Psoas muscle (tissue), 8 donors: ENCODE results near the gene SLC16A6. TPM values are rescaled to one million over a fixed set of nuclear protein-coding genes. Genes with fewer than 3 reads are reported as not detected.

Source experiments
- ATAC-seq, 4 donors: fragments of 200-7000 bp; cut with Tn5 transposase; one replicate each; pipeline ENCODE4 v1.9.1; 2020; ENCODE audit warnings: moderate library complexity in 3 of 4, mild to moderate bottlenecking in 2 of 4
- DNase-seq, 2 donors: peaks; one replicate each; pipeline ENCODE4 v3.0.0-alpha.2; 2020
- H3K27ac ChIP-seq: fragments of 200-600 bp; one replicate; pipeline ENCODE4 v1.8.0; 2022
- H3K27me3 ChIP-seq, 3 donors: fragments of 200-600 bp in 1 of 3; one replicate each; pipeline versions ENCODE4 v1.6.1 to v1.8.0; 2013 to 2022; ENCODE audit warnings: low read length in 2 of 3, mild to moderate bottlenecking in 2 of 3, moderate library complexity in 1 of 3; ENCODE audit not compliant: insufficient read depth in 3 of 3
- H3K36me3 ChIP-seq, 2 donors: fragments of 200-600 bp in 1 of 2; one replicate each; pipeline versions ENCODE4 v1.6.1 to v1.8.0; 2013 to 2022; ENCODE audit warnings: low read depth in 1 of 2, mild to moderate bottlenecking in 1 of 2, moderate library complexity in 1 of 2; ENCODE audit not compliant: insufficient read depth in 1 of 2
- H3K4me1 ChIP-seq: fragments of 200-600 bp; one replicate; pipeline ENCODE4 v1.8.0; 2022
- H3K4me3 ChIP-seq: fragments of 200-600 bp; one replicate; pipeline ENCODE4 v1.8.0; 2022; ENCODE audit warnings: mild to moderate bottlenecking
- H3K9me3 ChIP-seq: fragments of 200-600 bp; one replicate; pipeline ENCODE4 v1.8.0; 2022
- WGBS, 3 donors: extraction: QIAGEN DNeasy Blood & Tissue Kit; methylation state at CpG; one replicate each; pipeline versions ENCODE4 v1.1.6 to v1.1.7; 2013; 5-methylcytosine and 5-hydroxymethylcytosine counted together
- intact Hi-C, 2 donors: fragments of 100-400 bp; cut with DNase I; formaldehyde crosslinking; loops; one replicate each; pipeline versions ENCODE4 v1.11.0 to v1.14.2; 2022
- polyA plus RNA-seq, 3 donors: library from polyadenylated mRNA; stranded (reverse); fragments of 200-250 nt; gene quantifications; one replicate each; pipeline ENCODE4 v1.2.3, GENCODE V29; 2013
- total RNA-seq, 4 donors: library from RNA; stranded (reverse); fragmentation: NEBNext Ultra II Directional in 2 of 4; extraction: Animal tissue kit (Norgen Biotek cat#: 25700) in 2 of 4; gene quantifications; one replicate each; pipeline versions ENCODE4 v1.2.1 to v1.2.4, GENCODE V29; 2021 to 2023
- TF ChIP-seq, protein P1 (sequence below): fragments of 200-600 bp; IDR thresholded peaks from one replicate; pipeline ENCODE4 v1.8.0; 2022; ENCODE audit warnings: antibody characterized with exemption
- donor health status: healthy with polysubstance abuse.
- donor health status: DM: no; HTN: no; CAD: no; lungs with moderate emphysema.
- donor health status: Bipolar disorder and iron deficiency.
- donor health status: healthy.
- donor health status: DM: yes; HTN: yes; CAD: no.
- donor health status: DM: no; HTN: no; CAD: no.
- donor health status: DM: no; HTN: no; CAD: no.
- donor health status: DM: yes; HTN: yes; CAD: no.

SLC16A6 gene
- total and polyA plus RNA-seq, 7 donors = 0.75 to 47.7 (median 5.1) TPM

DNA sequence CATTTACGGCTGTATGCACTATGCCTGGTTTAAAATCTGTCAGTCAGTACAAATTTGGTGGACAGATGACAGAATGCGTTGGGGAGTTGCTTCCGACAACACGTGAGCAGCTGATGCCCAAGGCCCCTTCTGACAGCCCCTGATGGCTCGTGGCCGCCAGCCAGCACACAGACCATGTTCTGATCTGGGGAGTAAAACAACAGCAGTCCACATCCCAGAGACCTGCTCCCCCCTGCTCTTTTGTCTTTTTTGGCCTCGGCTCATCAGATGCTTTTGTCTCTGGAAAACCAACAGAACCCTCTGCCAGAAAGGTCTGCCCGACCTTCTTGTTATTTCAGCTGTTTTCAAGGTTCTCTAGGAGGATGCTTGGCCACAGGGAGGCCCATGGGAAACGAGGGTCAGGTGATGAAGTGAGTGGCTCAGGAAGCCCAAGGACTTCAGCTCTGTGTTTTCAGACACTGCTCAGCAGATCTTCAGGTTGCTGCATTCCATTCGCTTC, 11.2 kb upstream of the SLC16A6 start:
- Histone ChIP-seq H3K4me3 (no peak overlapping the region), H3K9me3 (no peaks in the 10 kb centered on the region), H3K36me3 (no peaks in the 10 kb centered on the region), H3K4me1 (peaks cover 5% of the 10 kb centered on the region), H3K27me3 (no peaks in the 10 kb centered on the region), H3K27ac (no peak overlapping the region)
- 64 to 76% (median 67%) methylated on average over 10 of the region's 10 CpGs for WGBS, 3 donors
- intact Hi-C loops = no loop called here
- DNase-seq (no peak), ATAC-seq (no peak)
- TF ChIP-seq, protein P1, sequence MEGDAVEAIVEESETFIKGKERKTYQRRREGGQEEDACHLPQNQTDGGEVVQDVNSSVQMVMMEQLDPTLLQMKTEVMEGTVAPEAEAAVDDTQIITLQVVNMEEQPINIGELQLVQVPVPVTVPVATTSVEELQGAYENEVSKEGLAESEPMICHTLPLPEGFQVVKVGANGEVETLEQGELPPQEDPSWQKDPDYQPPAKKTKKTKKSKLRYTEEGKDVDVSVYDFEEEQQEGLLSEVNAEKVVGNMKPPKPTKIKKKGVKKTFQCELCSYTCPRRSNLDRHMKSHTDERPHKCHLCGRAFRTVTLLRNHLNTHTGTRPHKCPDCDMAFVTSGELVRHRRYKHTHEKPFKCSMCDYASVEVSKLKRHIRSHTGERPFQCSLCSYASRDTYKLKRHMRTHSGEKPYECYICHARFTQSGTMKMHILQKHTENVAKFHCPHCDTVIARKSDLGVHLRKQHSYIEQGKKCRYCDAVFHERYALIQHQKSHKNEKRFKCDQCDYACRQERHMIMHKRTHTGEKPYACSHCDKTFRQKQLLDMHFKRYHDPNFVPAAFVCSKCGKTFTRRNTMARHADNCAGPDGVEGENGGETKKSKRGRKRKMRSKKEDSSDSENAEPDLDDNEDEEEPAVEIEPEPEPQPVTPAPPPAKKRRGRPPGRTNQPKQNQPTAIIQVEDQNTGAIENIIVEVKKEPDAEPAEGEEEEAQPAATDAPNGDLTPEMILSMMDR = no peak

DNA sequence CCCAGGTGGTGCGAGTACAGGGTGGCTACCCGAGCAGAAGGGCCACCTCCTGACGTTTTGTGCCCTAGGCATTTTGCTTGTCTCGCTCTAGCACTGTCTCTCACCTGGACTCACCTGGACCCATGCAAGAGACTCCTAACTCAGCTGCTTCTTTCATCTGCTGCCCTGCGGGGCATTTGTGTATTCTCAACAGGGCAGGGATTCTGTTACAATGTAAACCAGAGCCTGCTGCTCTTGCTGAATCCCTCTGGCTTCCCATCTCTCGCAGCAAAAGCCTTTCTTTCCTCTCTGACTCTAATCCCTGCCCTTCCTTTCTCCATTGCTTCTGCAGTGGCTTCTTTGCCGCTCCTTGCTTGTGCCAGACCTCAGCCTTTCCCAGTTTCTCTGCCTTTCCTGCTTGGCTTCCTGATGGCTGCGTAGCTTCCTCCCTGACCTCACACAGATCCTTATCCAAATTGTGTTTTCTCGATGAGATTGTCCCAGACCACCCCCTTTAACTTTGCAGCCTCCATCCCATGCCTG, 10.6 kb upstream of the SLC16A6 start:
- Histone ChIP-seq H3K36me3 (no peaks in the 10 kb centered on the region), H3K4me1 (peaks cover 11% of the 10 kb centered on the region), H3K27me3 (no peaks in the 10 kb centered on the region), H3K4me3 (no peak overlapping the region), H3K27ac (no peak overlapping the region), H3K9me3 (no peaks in the 10 kb centered on the region)
- ATAC-seq (no peak), DNase-seq (no peak)
- TF ChIP-seq, protein P1 = no peak
- intact Hi-C loops = no loop called here
- 66 to 74% (median 71%) methylated on average over 9 of the region's 9 CpGs for WGBS, 3 donors

DNA sequence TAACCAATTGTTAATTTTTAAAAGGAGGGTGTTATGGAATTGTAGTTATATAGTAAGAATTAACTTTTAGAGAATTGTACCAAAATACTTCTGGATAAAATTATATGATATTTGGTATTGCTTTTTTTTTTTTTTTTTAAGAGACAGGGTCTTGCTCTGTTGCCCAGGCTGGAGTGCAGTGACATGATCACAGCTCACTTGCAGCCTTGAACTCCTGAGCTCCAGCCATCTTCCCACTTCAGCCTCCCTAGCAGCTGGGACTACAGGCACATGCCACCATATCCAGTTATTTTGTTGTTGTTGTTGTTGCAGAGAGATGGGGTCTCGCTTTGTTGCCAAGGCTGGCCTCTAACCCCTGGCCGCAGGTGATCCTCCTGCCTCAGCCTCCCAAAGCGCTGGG, 8.9 kb upstream of the SLC16A6 start:
- Histone ChIP-seq H3K36me3 (no peaks in the 10 kb centered on the region), H3K4me1 (peaks cover 15% of the 10 kb centered on the region), H3K9me3 (no peaks in the 10 kb centered on the region), H3K27me3 (no peaks in the 10 kb centered on the region), H3K27ac (no peak overlapping the region), H3K4me3 (no peak overlapping the region)
- ATAC-seq (no peak), DNase-seq (no peak)
- intact Hi-C loops = no loop called here
- 97 to 99% (median 99%) methylated on average over 3 of the region's 3 CpGs for WGBS, 3 donors
- TF ChIP-seq, protein P1 = no peak

DNA sequence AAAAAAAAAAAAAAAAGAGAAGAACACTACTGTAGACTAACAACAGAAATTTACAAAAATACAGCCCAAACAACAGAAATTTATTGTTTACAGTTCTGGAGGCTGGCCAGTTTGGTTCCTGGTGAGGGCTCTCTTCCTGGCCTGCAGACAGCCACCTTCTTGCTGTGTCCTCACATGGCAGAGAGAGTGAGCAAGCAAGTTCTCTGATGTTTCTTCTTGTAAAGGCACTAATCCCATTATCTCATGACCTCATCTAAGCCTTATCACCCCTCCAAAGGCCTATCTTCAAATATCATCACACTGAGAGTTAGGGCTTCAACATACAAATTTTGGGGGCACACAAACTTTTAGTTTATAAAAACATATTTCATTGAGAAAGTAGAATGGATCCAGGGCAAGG, 7.7 kb upstream of the SLC16A6 start:
- no peak overlapping the region for H3K27ac ChIP-seq
- H3K4me3 ChIP-seq = no peak overlapping the region
- no peaks in the 10 kb centered on the region for H3K36me3 ChIP-seq
- ATAC-seq = no peak
- H3K27me3 ChIP-seq = no peaks in the 10 kb centered on the region
- intact Hi-C loops = no loop called here
- DNase-seq = no peak
- peaks cover 15% of the 10 kb centered on the region for H3K4me1 ChIP-seq
- TF ChIP-seq, protein P1 = no peak
- no peaks in the 10 kb centered on the region for H3K9me3 ChIP-seq

DNA sequence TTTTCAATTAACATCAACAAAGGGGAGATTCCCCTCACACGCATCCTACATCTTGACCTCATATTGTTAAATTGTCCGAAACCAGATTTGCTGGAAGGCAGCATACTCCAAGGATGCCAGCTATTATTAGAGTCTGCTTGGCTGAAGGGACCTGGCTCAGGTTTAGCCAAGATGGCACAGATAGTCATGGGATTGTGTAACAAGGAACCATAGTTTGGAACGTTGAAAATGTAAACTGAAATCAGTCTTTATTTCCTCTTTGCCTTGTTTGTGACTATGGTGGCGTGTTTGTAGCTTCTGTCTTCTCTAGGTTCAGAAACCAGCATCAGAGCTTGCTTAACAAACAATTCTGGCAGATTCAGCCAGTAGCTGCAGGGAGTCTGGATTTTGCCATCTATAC, 6.3 kb upstream of the SLC16A6 start:
- peak overlapping the region; percentile 65 for H3K27ac ChIP-seq
- H3K27me3 ChIP-seq = no peaks in the 10 kb centered on the region
- H3K36me3 ChIP-seq = no peaks in the 10 kb centered on the region
- no peak for DNase-seq
- peaks cover 19% of the 10 kb centered on the region for H3K4me1 ChIP-seq
- TF ChIP-seq, protein P1 = no peak
- intact Hi-C loops = no loop called here
- H3K9me3 ChIP-seq = no peaks in the 10 kb centered on the region
- ATAC-seq = peak; percentile 76 to 89 (median 84)
- 29 to 43% (median 30%) methylated on average over 4 of the region's 4 CpGs for WGBS, 3 donors
- H3K4me3 ChIP-seq = peak overlapping the region; percentile 4
